Activated T-cell treated with anti-CD3 and anti-CD28 coated beads for 24 hours (primary cell): ENCODE measurements around the gene PITPNM3.

Source experiments
- DNase-seq: peaks from one replicate; pipeline ENCODE4 v3.0.0-alpha.2; 2020; ENCODE audit warnings: low read depth

Gene PITPNM3

GRCh38 chr17:6526362-6527152 lies 29.8 kb downstream of the PITPNM3 start:
- no peak for DNase-seq

GRCh38 chr17:6525731-6526130 lies 30.6 kb downstream of the PITPNM3 start:
- no peak for DNase-seq

- no peak for DNase-seq
Measured at GRCh38 chr17:6525141-6525540, 31.2 kb downstream of the PITPNM3 start.

- DNase-seq, result no peak
Measured at GRCh38 chr17:6524520-6524919, 31.8 kb downstream of the PITPNM3 start.

- DNase-seq, result no peak
Measured at GRCh38 chr17:6523809-6524355, 32.5 kb downstream of the PITPNM3 start.

- DNase-seq, result no peak
Measured at GRCh38 chr17:6523330-6523729, 33.0 kb downstream of the PITPNM3 start.

GRCh38 chr17:6521586-6521985 lies 34.8 kb downstream of the PITPNM3 start:
- DNase-seq, result no peak

GRCh38 chr17:6517062-6517461 lies 39.3 kb downstream of the PITPNM3 start:
- DNase-seq, result no peak

- no peak for DNase-seq
Measured at GRCh38 chr17:6514371-6514770, 42.0 kb downstream of the PITPNM3 start.

GRCh38 chr17:6512552-6512951 lies 43.8 kb downstream of the PITPNM3 start:
- no peak for DNase-seq

- DNase-seq, result no peak
Measured at GRCh38 chr17:6510321-6510977, 45.9 kb downstream of the PITPNM3 start.

GRCh38 chr17:6509921-6510320 lies 46.4 kb downstream of the PITPNM3 start:
- no peak for DNase-seq

- no peak for DNase-seq
Measured at GRCh38 chr17:6509031-6509771, 47.2 kb downstream of the PITPNM3 start.

- no peak for DNase-seq
Measured at GRCh38 chr17:6508519-6509030, 47.8 kb downstream of the PITPNM3 start.

- no peak for DNase-seq
Measured at GRCh38 chr17:6508016-6508415, 48.3 kb downstream of the PITPNM3 start.

- DNase-seq, result no peak
Measured at GRCh38 chr17:6507535-6507934, 48.8 kb downstream of the PITPNM3 start.

- no peak for DNase-seq
Measured at GRCh38 chr17:6506679-6507231, 49.6 kb downstream of the PITPNM3 start.

GRCh38 chr17:6505425-6506142 lies 50.8 kb downstream of the PITPNM3 start:
- DNase-seq, result no peak

- no peak for DNase-seq
Measured at GRCh38 chr17:6503641-6504195, 52.6 kb downstream of the PITPNM3 start.

- DNase-seq, result no peak
Measured at GRCh38 chr17:6502871-6503509, 53.4 kb downstream of the PITPNM3 start.

GRCh38 chr17:6502142-6502541 lies 54.2 kb downstream of the PITPNM3 start:
- no peak for DNase-seq
